Liver (tissue), 9 donors: ENCODE data around the gene SLC25A53. TPM values are rescaled to one million over a fixed set of nuclear protein-coding genes. Genes with fewer than 3 reads are reported as not detected.

Source experiments
- DNase-seq: peaks from one replicate; pipeline ENCODE4 v3.0.0-alpha.2; 2017; ENCODE audit warnings: low spot score
- H3K27ac ChIP-seq, 2 donors: one replicate each; pipeline ENCODE4 v1.7.0; 2013; ENCODE audit warnings: inconsistent platforms in 2 of 2, low read length in 2 of 2, control low read depth in 1 of 2, low read depth in 1 of 2, mild to moderate bottlenecking in 1 of 2
- H3K27me3 ChIP-seq, 4 donors: one replicate each; pipeline versions ENCODE4 v1.6.1 to v1.7.0; 2013; ENCODE audit warnings: low read length in 3 of 4, inconsistent platforms in 1 of 4, mild to moderate bottlenecking in 1 of 4, moderate library complexity in 1 of 4; ENCODE audit not compliant: control insufficient read depth in 4 of 4, insufficient read depth in 4 of 4
- H3K36me3 ChIP-seq, 4 donors: one replicate each; pipeline versions ENCODE4 v1.6.1 to v1.7.0; 2013; ENCODE audit warnings: low read length in 3 of 4, mild to moderate bottlenecking in 3 of 4, low read depth in 1 of 4, moderate library complexity in 1 of 4; ENCODE audit not compliant: control insufficient read depth in 4 of 4, insufficient read depth in 3 of 4
- H3K4me1 ChIP-seq, 4 donors: one replicate each; pipeline versions ENCODE4 v1.6.1 to v1.7.0; 2013; ENCODE audit warnings: low read length in 3 of 4, mild to moderate bottlenecking in 3 of 4, moderate library complexity in 1 of 4; ENCODE audit not compliant: control insufficient read depth in 4 of 4, insufficient read depth in 4 of 4
- H3K4me3 ChIP-seq, 3 donors: one replicate each; pipeline versions ENCODE4 v1.6.1 to v1.7.0; 2013; ENCODE audit warnings: low read length in 3 of 3, control low read depth in 1 of 3, low read depth in 1 of 3, mild to moderate bottlenecking in 1 of 3
- H3K9ac ChIP-seq, 2 donors: one replicate each; pipeline ENCODE4 v1.7.0; 2013; ENCODE audit warnings: low read length in 2 of 2, mild to moderate bottlenecking in 2 of 2, moderate library complexity in 2 of 2, control low read depth in 1 of 2, low read depth in 1 of 2
- H3K9me3 ChIP-seq, 4 donors: one replicate each; pipeline versions ENCODE4 v1.6.1 to v1.7.0; 2013; ENCODE audit warnings: low read length in 3 of 4; ENCODE audit not compliant: control insufficient read depth in 4 of 4
- EGR1 ChIP-seq, 2 donors: IDR thresholded peaks; 2 replicates each; pipeline ENCODE4 v1.6.1; 2016 to 2018; ENCODE audit warnings: antibody characterized with exemption in 2 of 2, low read depth in 2 of 2
- FOXA1 ChIP-seq: IDR thresholded peaks from 2 replicates; pipeline ENCODE4 v1.6.1; 2016; ENCODE audit warnings: antibody characterized with exemption
- FOXA2 ChIP-seq: IDR thresholded peaks from 2 replicates; pipeline ENCODE4 v1.6.1; 2016; ENCODE audit warnings: antibody characterized with exemption
- GABPA ChIP-seq, 2 donors: IDR thresholded peaks in 1 of 2; conservative IDR thresholded peaks in 1 of 2; 2 replicates each; pipeline ENCODE4 v1.6.1; 2016; ENCODE audit warnings: antibody characterized with exemption in 2 of 2, mild to moderate bottlenecking in 1 of 2, moderate library complexity in 1 of 2
- HNF4A ChIP-seq, 2 donors: conservative IDR thresholded peaks; 2 replicates each; pipeline ENCODE4 v1.6.1; 2016; ENCODE audit warnings: antibody characterized with exemption in 2 of 2, mild to moderate bottlenecking in 2 of 2
- HNF4G ChIP-seq: IDR thresholded peaks from 2 replicates; pipeline ENCODE4 v1.6.1; 2016; ENCODE audit warnings: antibody characterized with exemption
- JUND ChIP-seq, 2 donors: IDR thresholded peaks; 2 replicates each; pipeline ENCODE4 v1.6.1; 2016; ENCODE audit warnings: antibody characterized with exemption in 2 of 2
- NR2F2 ChIP-seq: IDR thresholded peaks from 2 replicates; pipeline ENCODE4 v1.6.1; 2016; ENCODE audit warnings: antibody characterized with exemption
- RAD21 ChIP-seq, 2 donors: IDR thresholded peaks; 2 replicates each; pipeline ENCODE4 v1.6.1; 2016; ENCODE audit warnings: antibody characterized with exemption in 2 of 2, mild to moderate bottlenecking in 2 of 2
- RXRA ChIP-seq, 2 donors: IDR thresholded peaks; 2 replicates each; pipeline ENCODE4 v1.6.1; 2017 to 2018; ENCODE audit warnings: antibody characterized with exemption in 2 of 2, mild to moderate bottlenecking in 1 of 2
- SP1 ChIP-seq: IDR thresholded peaks from 2 replicates; pipeline ENCODE4 v1.6.1; 2018; ENCODE audit warnings: antibody characterized with exemption, mild to moderate bottlenecking
- TAF1 ChIP-seq: conservative IDR thresholded peaks from 2 replicates; pipeline ENCODE4 v1.6.1; 2016; ENCODE audit warnings: antibody characterized with exemption, mild to moderate bottlenecking
- YY1 ChIP-seq: IDR thresholded peaks from 2 replicates; pipeline ENCODE4 v1.6.1; 2016; ENCODE audit warnings: antibody characterized with exemption, mild to moderate bottlenecking
- WGBS: extraction: QIAGEN DNeasy Blood & Tissue Kit; methylation state at CpG from one replicate; pipeline ENCODE4 v1.1.7; 2013; 5-methylcytosine and 5-hydroxymethylcytosine counted together
- polyA plus RNA-seq, 2 donors: library from polyadenylated mRNA; stranded (reverse) in 1 of 2; unstranded in 1 of 2; fragments of 200-250 nt in 1 of 2; fragments of >200 nt in 1 of 2; fragmentation: Nextera tagmentation in 1 of 2; extraction: Ambion mirVana in 1 of 2; gene quantifications; one replicate each; pipeline versions ENCODE4 v1.2.1 to v1.2.3, GENCODE V29; 2013 to 2015
- total RNA-seq, 2 donors: library from RNA; depleted of rRNA; stranded (reverse); fragments of >200 nt; gene quantifications; one replicate each; pipeline ENCODE4 v1.2.3, GENCODE V29; 2014
- TF ChIP-seq, protein P1 (sequence below): IDR thresholded peaks from 2 replicates; pipeline ENCODE4 v1.6.1; 2016; ENCODE audit warnings: antibody characterized with exemption
- TF ChIP-seq, protein P2 (sequence below): fragments of 150-350 bp; IDR thresholded peaks from 2 replicates; pipeline ENCODE4 v1.5.1; 2017; ENCODE audit warnings: improper control_type of control experiment, low read depth, low read length; ENCODE audit not compliant: missing input control
- TF ChIP-seq, protein P3 (sequence below): IDR thresholded peaks from 2 replicates; pipeline ENCODE4 v1.6.1; 2016; ENCODE audit warnings: antibody characterized with exemption
- donor health status: healthy.
- donor health status: healthy.
- donor health status: healthy.
- donor health status: healthy.
- donor health status: healthy.

SLC25A53 gene
- total and polyA plus RNA-seq, 4 donors = 2.8 to 8.5 (median 7.1) TPM

DNA sequence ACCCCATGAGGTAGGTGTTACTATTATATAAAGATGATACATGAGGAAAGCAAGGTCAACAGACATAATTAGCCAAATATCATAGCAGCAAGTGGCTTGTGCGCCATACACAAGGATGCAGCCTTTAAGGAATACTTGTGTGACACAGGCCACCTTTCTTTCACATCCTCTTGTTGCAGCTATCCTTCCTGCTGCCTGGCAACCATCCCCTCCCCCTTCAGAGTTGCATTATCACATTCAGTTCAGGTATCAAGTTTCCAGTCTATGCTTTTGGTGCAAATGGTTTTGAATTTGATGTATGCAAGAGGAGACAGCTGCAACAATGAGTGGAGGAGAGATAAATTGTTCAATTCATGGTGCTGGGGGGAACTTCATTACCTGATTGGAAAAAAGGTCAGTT, 38.0 kb downstream of the SLC25A53 start:
- H3K4me3 ChIP-seq = no peak overlapping the region
- no peak for DNase-seq
- no peak overlapping the region for H3K27ac ChIP-seq
- no peak overlapping the region for H3K9ac ChIP-seq
- 91% methylated on average over 1 of the region's 1 CpG for WGBS
- TF ChIP-seq, protein P1, sequence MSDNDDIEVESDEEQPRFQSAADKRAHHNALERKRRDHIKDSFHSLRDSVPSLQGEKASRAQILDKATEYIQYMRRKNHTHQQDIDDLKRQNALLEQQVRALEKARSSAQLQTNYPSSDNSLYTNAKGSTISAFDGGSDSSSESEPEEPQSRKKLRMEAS = no peak
- TF ChIP-seq TAF1 (no peak), RXRA (IDR thresholded peaks at IDR 0.05) (no peak), YY1 (no peak), JUND (IDR thresholded peaks at IDR 0.05) (no peak), FOXA1 (no peak), GABPA (IDR thresholded peaks at IDR 0.05 in 1 of 2, conservative IDR thresholded peaks at IDR 0.05 in 1 of 2) (no peak), FOXA2 (no peak)
- TF ChIP-seq, protein P2, sequence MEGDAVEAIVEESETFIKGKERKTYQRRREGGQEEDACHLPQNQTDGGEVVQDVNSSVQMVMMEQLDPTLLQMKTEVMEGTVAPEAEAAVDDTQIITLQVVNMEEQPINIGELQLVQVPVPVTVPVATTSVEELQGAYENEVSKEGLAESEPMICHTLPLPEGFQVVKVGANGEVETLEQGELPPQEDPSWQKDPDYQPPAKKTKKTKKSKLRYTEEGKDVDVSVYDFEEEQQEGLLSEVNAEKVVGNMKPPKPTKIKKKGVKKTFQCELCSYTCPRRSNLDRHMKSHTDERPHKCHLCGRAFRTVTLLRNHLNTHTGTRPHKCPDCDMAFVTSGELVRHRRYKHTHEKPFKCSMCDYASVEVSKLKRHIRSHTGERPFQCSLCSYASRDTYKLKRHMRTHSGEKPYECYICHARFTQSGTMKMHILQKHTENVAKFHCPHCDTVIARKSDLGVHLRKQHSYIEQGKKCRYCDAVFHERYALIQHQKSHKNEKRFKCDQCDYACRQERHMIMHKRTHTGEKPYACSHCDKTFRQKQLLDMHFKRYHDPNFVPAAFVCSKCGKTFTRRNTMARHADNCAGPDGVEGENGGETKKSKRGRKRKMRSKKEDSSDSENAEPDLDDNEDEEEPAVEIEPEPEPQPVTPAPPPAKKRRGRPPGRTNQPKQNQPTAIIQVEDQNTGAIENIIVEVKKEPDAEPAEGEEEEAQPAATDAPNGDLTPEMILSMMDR = no peak
- TF ChIP-seq, protein P3, sequence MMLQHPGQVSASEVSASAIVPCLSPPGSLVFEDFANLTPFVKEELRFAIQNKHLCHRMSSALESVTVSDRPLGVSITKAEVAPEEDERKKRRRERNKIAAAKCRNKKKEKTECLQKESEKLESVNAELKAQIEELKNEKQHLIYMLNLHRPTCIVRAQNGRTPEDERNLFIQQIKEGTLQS = no peak
- no peaks in the 10 kb centered on the region for H3K36me3 ChIP-seq
- H3K9me3 ChIP-seq = no peaks in the 10 kb centered on the region
- H3K4me1 ChIP-seq = no peaks in the 10 kb centered on the region
- H3K27me3 ChIP-seq = peaks cover 0 to 8% (median 1%) of the 10 kb centered on the region in 4 donors

DNA sequence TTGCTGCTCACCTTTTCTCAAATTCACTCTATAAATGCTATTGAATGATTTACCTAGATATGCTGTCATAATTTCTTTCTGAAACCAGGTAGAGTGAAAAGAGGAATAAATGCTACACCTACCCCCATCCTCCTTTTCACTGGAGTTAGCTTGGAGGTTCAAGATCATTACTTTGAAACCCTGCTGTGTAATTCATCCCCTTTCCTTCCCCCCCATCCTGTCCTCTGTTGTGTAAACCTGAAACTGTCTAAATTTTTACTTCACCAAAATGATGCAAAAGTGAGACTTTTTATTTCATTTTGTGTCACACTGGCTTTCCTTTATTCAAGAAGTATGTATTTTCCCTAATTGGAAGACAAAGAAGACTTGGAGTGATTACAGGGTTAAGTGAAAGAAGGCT, 39.0 kb downstream of the SLC25A53 start:
- Histone ChIP-seq H3K4me3 (no peak overlapping the region), H3K27me3 (peaks cover 0 to 8% (median 1%) of the 10 kb centered on the region in 4 donors), H3K36me3 (no peaks in the 10 kb centered on the region), H3K9ac (no peak overlapping the region), H3K9me3 (no peaks in the 10 kb centered on the region), H3K27ac (no peak overlapping the region), H3K4me1 (peaks cover 0 to 2% (median under 1%) of the 10 kb centered on the region in 4 donors)
- DNase-seq = no peak
- TF ChIP-seq FOXA2 (no peak), YY1 (no peak), RAD21 (IDR thresholded peaks at IDR 0.05) (no peak), RXRA (IDR thresholded peaks at IDR 0.05) (no peak), EGR1 (IDR thresholded peaks at IDR 0.05; ENCODE audit: low read depth in 2 of 2) (no peak), HNF4A (conservative IDR thresholded peaks at IDR 0.05) (no peak), FOXA1 (no peak), GABPA (IDR thresholded peaks at IDR 0.05 in 1 of 2, conservative IDR thresholded peaks at IDR 0.05 in 1 of 2) (no peak), NR2F2 (no peak), HNF4G (no peak), JUND (IDR thresholded peaks at IDR 0.05) (no peak), TAF1 (no peak), SP1 (no peak)
- TF ChIP-seq, protein P3 = no peak
- TF ChIP-seq, protein P1 = no peak
- TF ChIP-seq, protein P2 = no peak
